ENCODE results near the gene PABPN1L.

Gene PABPN1L

GRCh38 chr16:88853325-88853941 is 13.0 kb downstream of the PABPN1L start:
- DNase-seq (ENCODE audit: low read depth in 2 of 3, low spot score in 1 of 3), result no peak

- DNase-seq (ENCODE audit: low read depth in 2 of 3, low spot score in 1 of 3), result no peak
These were observed 14.8 kb downstream of the PABPN1L start for GRCh38 chr16:88851616-88852015.

- no peak for DNase-seq (ENCODE audit: low read depth in 2 of 3, low spot score in 1 of 3)
These were observed 15.8 kb downstream of the PABPN1L start for GRCh38 chr16:88850531-88851199.

- no peak for DNase-seq (ENCODE audit: low read depth in 2 of 3, low spot score in 1 of 3)
These were observed 17.9 kb downstream of the PABPN1L start for GRCh38 chr16:88848557-88848956.

- DNase-seq (ENCODE audit: low read depth in 2 of 3, low spot score in 1 of 3), result no peak
These were observed 18.8 kb downstream of the PABPN1L start for GRCh38 chr16:88847654-88848053.

- no peak for DNase-seq (ENCODE audit: low read depth in 2 of 3, low spot score in 1 of 3)
These were observed 20.4 kb downstream of the PABPN1L start for GRCh38 chr16:88846088-88846487.

- DNase-seq (ENCODE audit: low read depth in 2 of 3, low spot score in 1 of 3), result no peak
These were observed 21.9 kb downstream of the PABPN1L start for GRCh38 chr16:88844419-88845036.

- DNase-seq (ENCODE audit: low read depth in 2 of 3, low spot score in 1 of 3), result no peak
These were observed 23.2 kb downstream of the PABPN1L start for GRCh38 chr16:88843256-88843655.

GRCh38 chr16:88842806-88843205 is 23.7 kb downstream of the PABPN1L start:
- no peak for DNase-seq (ENCODE audit: low read depth in 2 of 3, low spot score in 1 of 3)

- no peak for DNase-seq (ENCODE audit: low read depth in 2 of 3, low spot score in 1 of 3)
These were observed 24.1 kb downstream of the PABPN1L start for GRCh38 chr16:88842308-88842756.

GRCh38 chr16:88841521-88842307 is 24.7 kb downstream of the PABPN1L start:
- no peak for DNase-seq (ENCODE audit: low read depth in 2 of 3, low spot score in 1 of 3)

- DNase-seq (ENCODE audit: low read depth in 2 of 3, low spot score in 1 of 3), result no peak
These were observed 25.8 kb downstream of the PABPN1L start for GRCh38 chr16:88840600-88841215.

- no peak for DNase-seq (ENCODE audit: low read depth in 2 of 3, low spot score in 1 of 3)
These were observed 26.5 kb downstream of the PABPN1L start for GRCh38 chr16:88839745-88840599.

- no peak for DNase-seq (ENCODE audit: low read depth in 2 of 3, low spot score in 1 of 3)
These were observed 27.4 kb downstream of the PABPN1L start for GRCh38 chr16:88839026-88839529.

- no peak for DNase-seq (ENCODE audit: low read depth in 2 of 3, low spot score in 1 of 3)
These were observed 27.9 kb downstream of the PABPN1L start for GRCh38 chr16:88838566-88838965.

GRCh38 chr16:88837806-88838205 is 28.7 kb downstream of the PABPN1L start:
- DNase-seq (ENCODE audit: low read depth in 2 of 3, low spot score in 1 of 3), result no peak

- DNase-seq (ENCODE audit: low read depth in 2 of 3, low spot score in 1 of 3), result no peak
These were observed 29.7 kb downstream of the PABPN1L start for GRCh38 chr16:88836791-88837190.

GRCh38 chr16:88835818-88836217 is 30.6 kb downstream of the PABPN1L start:
- DNase-seq (ENCODE audit: low read depth in 2 of 3, low spot score in 1 of 3), result no peak

- no peak for DNase-seq (ENCODE audit: low read depth in 2 of 3, low spot score in 1 of 3)
These were observed 31.1 kb downstream of the PABPN1L start for GRCh38 chr16:88835383-88835782.

GRCh38 chr16:88834670-88835069 is 31.8 kb downstream of the PABPN1L start:
- DNase-seq (ENCODE audit: low read depth in 2 of 3, low spot score in 1 of 3), result no peak
